D721Med (cell line): ENCODE measurements around the gene KRTAP3-1.

ENCODE experiments used
- DNase-seq: peaks from one replicate; pipeline ENCODE4 v3.0.0; 2011; ENCODE audit warnings: low spot score; ENCODE audit not compliant: insufficient read length
- FAIRE-seq: peaks from 2 replicates; lab custom pipeline; 2011; peaks lifted over from hg19 to GRCh38; lab: Jason Lieb, UNC
- CTCF ChIP-seq: IDR thresholded peaks from 2 replicates; pipeline ENCODE4 v1.5.1; 2012; ENCODE audit warnings: mild to moderate bottlenecking, control low read depth; ENCODE audit not compliant: insufficient read depth; ENCODE audit errors: missing control alignments

KRTAP3-1 gene

DNA sequence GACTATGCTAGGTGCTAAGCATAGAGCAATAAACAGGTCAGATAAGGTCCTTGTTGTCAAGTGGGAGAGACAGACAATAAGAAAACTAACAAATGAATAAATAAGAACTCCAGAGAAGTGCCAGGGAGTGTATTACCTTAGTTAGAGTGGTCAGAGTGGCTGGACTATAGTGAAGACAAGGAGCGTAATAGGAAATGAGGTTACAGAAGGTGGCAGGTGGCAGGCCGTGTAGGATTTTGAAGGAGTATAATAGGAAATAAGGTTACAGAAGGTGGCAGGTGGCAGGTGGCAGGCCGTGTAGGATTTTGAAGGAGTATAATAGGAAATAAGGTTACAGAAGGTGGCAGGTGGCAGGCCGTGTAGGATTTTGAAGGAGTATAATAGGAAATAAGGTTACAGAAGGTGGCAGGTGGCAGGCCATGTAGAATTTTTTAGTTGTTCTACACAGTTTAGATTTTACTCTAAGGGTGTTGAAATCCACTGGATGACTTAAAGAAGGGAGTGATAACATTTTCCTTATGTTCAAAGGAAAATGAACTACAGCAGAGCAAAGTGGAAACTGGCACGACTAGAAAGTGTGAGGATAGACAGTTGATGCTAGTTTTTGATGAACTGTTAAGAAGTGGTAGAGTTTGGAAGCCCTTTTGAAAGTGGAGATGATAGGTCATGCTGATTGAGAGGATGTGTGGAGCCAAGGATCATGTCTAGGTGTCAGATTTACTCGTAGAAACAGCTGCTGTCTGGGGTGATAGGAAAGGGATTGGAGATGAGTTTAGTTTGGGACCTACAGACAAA lies 3.6 kb upstream of the KRTAP3-1 start:
- FAIRE-seq (no peak), DNase-seq (no peak)
- no peak for TF ChIP-seq CTCF

DNA sequence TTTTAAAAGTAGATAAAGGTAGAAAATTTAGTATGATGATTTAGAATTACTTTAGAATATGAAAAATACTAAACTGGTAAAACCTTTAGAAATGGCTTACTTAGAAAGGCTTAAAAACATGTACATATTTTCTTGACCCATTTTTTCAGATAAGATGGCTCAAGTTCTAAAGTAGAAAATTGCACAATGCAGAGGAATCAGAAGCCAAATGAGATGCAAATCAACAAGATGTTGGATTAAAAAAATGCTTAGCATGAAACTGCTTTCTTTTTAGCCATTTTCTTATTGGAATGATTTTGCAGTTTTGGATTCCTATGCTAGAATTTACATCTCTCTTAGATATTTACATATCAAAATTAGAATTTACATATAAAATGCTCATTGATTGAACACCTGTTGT lies 1.5 kb upstream of the KRTAP3-1 start:
- no peak for FAIRE-seq
- no peak for TF ChIP-seq CTCF
- DNase-seq, result no peak

DNA sequence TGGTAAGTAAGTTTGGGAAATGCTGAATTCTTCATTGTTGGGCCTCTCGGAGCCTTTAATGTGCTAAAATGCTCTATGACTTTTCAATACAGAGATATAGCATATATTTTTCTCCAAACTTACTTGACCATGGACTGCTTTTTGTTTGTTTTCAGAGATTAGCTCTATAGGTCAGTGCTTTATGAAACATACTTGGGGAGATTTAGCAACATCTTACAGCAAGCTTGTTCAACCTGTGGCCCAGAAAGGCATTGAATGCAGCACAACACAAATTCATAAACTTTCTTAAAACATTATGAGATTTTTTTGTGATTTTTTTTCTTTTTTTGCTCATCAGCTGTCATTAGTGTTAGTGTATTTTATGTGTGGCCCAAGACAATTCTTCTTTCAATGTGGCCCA lies 1.0 kb upstream of the KRTAP3-1 start:
- DNase-seq (no peak), FAIRE-seq (no peak)
- no peak for TF ChIP-seq CTCF

GRCh38 chr17:41009301-41009760 lies 403 bp upstream of the KRTAP3-1 start:
- no peak for FAIRE-seq
- no peak for TF ChIP-seq CTCF
- no peak for DNase-seq

- DNase-seq (no peak), FAIRE-seq (no peak)
- no peak for TF ChIP-seq CTCF
Measured at GRCh38 chr17:41004397-41004796, 4.5 kb downstream of the KRTAP3-1 start.

DNA sequence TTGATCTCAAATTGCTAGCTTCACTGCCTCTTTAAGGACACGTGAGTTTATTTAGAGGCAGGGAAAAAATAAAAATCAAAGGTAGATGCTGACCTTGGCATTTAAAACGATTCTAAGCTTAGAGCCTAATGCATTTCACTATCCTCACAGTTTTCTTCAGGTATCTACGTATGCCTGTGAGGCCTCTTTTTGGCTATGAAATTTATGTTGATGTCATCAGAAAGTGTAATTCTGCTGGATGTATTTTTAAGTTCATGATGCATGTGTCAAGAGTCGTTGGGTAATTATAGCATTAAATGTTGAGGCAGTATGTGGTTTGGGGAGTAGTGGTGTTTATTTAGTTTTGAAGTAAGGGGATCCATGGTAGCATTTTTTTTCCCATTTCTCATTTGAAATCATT lies 5.0 kb downstream of the KRTAP3-1 start:
- no peak for TF ChIP-seq CTCF
- FAIRE-seq, result no peak
- no peak for DNase-seq

DNA sequence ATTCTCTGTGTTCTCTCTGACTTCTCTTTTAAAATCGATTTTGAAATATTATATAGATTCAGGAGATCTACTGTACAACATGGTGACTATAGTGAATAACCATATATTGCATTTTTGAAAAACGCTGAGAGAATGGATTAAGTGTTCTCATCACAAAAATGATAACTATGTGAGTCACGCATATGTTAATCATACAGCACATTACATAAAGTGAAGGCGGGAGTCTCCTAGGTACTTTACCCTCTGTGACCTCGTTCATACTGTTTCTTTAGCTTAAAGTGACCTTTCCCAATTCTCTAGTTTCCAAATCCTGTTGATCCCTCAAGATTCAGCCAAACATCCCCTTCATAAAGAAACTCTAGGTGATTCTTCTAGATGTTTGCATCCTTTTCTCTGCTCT lies 6.1 kb downstream of the KRTAP3-1 start:
- FAIRE-seq, result no peak
- DNase-seq, result no peak

More for the DNA sequence above, 6.1 kb downstream of the KRTAP3-1 start:
- no peak for TF ChIP-seq CTCF
